Activated naive CD8-positive, alpha-beta T cell treated with anti-CD3 and anti-CD28 coated beads, Interleukin-2, amount 50 U/mL, for 24 hours (primary cell): Measurements from ENCODE around the gene ZNF613.
"Not testable (repeated sequence)": the region's sequence is repeated elsewhere in the genome, so short reads cannot be mapped to it uniquely, and the experiment has no call there.

Experiments used
- ATAC-seq: fragments of 150-1000 bp; cut with Tn5 transposase; one replicate; pipeline ENCODE4 v1.10.0; 2021
- DNase-seq: peaks from one replicate; pipeline ENCODE4 v3.0.0; 2021
- H3K27ac Mint-ChIP-seq: one replicate; pipeline ENCODE4 v1.8.0; 2021; ENCODE audit warnings: mild to moderate bottlenecking, mixed read lengths
- H3K27me3 Mint-ChIP-seq: one replicate; pipeline ENCODE4 v1.8.0; 2021; ENCODE audit warnings: mixed read lengths
- H3K36me3 Mint-ChIP-seq: one replicate; pipeline ENCODE4 v1.8.0; 2021; ENCODE audit warnings: low read depth, mixed read lengths
- H3K4me1 Mint-ChIP-seq: one replicate; pipeline ENCODE4 v1.8.0; 2021; ENCODE audit warnings: mixed read lengths
- H3K4me3 Mint-ChIP-seq: one replicate; pipeline ENCODE4 v1.8.0; 2021; ENCODE audit warnings: mild to moderate bottlenecking, moderate library complexity, mixed read lengths
- H3K9me3 Mint-ChIP-seq: one replicate; pipeline ENCODE4 v1.8.0; 2021; ENCODE audit warnings: mixed read lengths

Gene ZNF613

GRCh38 chr19:51926784-51927741 is at the start of gene ZNF613:
Gene ZNF613, plus strand, starts transcription at chr19:51927472. Its CDS starts 8,749 bp downstream, at chr19:51936221.
- peaks cover 78% of the 10 kb centered on the region for H3K9me3 Mint-ChIP-seq
- H3K27me3 Mint-ChIP-seq: no peaks in the 10 kb centered on the region

GRCh38 chr19:51882518-51882917 is 44.8 kb upstream of the ZNF613 start:
- H3K27ac Mint-ChIP-seq: no peak overlapping the region
- peaks cover 5% of the 10 kb centered on the region for H3K4me1 Mint-ChIP-seq
- H3K4me3 Mint-ChIP-seq: no peak overlapping the region
- H3K36me3 Mint-ChIP-seq: peaks cover 88% of the 10 kb centered on the region
- peaks cover 70% of the 10 kb centered on the region for H3K9me3 Mint-ChIP-seq
- ATAC-seq: no peak
- DNase-seq: no peak
- no peaks in the 10 kb centered on the region for H3K27me3 Mint-ChIP-seq

More at GRCh38 chr19:51926784-51927741, at the start of gene ZNF613:
- peak; percentile 80 for DNase-seq
- Mint-ChIP-seq H3K27ac (peak within 1 kb of the TSS; percentile 95), H3K4me3 (peak within 1 kb of the TSS; percentile 99), H3K4me1 (peaks cover 27% of the 10 kb centered on the region), H3K36me3 (peaks cover 79% of the 10 kb centered on the region)
- ATAC-seq: peak; percentile 92

GRCh38 chr19:51884713-51885112 is 42.6 kb upstream of the ZNF613 start:
- ATAC-seq: no peak
- H3K9me3 Mint-ChIP-seq: peaks cover 71% of the 10 kb centered on the region
- H3K27me3 Mint-ChIP-seq: no peaks in the 10 kb centered on the region

GRCh38 chr19:51887522-51888498 is 39.5 kb upstream of the ZNF613 start, which contains the start of gene ZNF577:
Gene ZNF577, minus strand, starts transcription at chr19:51887951. Its CDS starts 7,569 bp downstream, at chr19:51880382.
- H3K36me3 Mint-ChIP-seq: peaks cover 92% of the 10 kb centered on the region
- ATAC-seq: peak; percentile 28
- H3K9me3 Mint-ChIP-seq: peaks cover 71% of the 10 kb centered on the region
- H3K4me1 Mint-ChIP-seq: peaks cover 6% of the 10 kb centered on the region
- H3K27me3 Mint-ChIP-seq: no peaks in the 10 kb centered on the region
- H3K4me3 Mint-ChIP-seq: peak within 1 kb of the TSS; percentile 77
- peak; percentile 35 for DNase-seq
- peak within 1 kb of the TSS; percentile 69 for H3K27ac Mint-ChIP-seq

More at GRCh38 chr19:51884713-51885112, 42.6 kb upstream of the ZNF613 start:
- H3K36me3 Mint-ChIP-seq: peaks cover 90% of the 10 kb centered on the region
- peaks cover 6% of the 10 kb centered on the region for H3K4me1 Mint-ChIP-seq
- H3K27ac Mint-ChIP-seq: no peak overlapping the region
- H3K4me3 Mint-ChIP-seq: no peak overlapping the region
- no peak for DNase-seq

- Mint-ChIP-seq H3K27ac (no peak overlapping the region), H3K36me3 (peaks cover 97% of the 10 kb centered on the region), H3K4me1 (peaks cover 11% of the 10 kb centered on the region), H3K27me3 (no peaks in the 10 kb centered on the region), H3K4me3 (no peak overlapping the region), H3K9me3 (peaks cover 77% of the 10 kb centered on the region)
- DNase-seq (no peak), ATAC-seq (no peak)
These were observed 37.3 kb upstream of the ZNF613 start for GRCh38 chr19:51889934-51890333.

GRCh38 chr19:51891193-51891747 is 36.0 kb upstream of the ZNF613 start:
- Mint-ChIP-seq H3K27me3 (no peaks in the 10 kb centered on the region), H3K9me3 (peaks cover 75% of the 10 kb centered on the region), H3K4me3 (no peak overlapping the region), H3K27ac (no peak overlapping the region), H3K36me3 (peaks cover 98% of the 10 kb centered on the region), H3K4me1 (peaks cover 11% of the 10 kb centered on the region)
- DNase-seq (no peak), ATAC-seq (no peak)

- no peak for DNase-seq
- Mint-ChIP-seq H3K27me3 (peaks cover 6% of the 10 kb centered on the region), H3K4me3 (no peak overlapping the region), H3K27ac (no peak overlapping the region), H3K9me3 (peaks cover 59% of the 10 kb centered on the region), H3K4me1 (peaks cover 25% of the 10 kb centered on the region), H3K36me3 (peaks cover 95% of the 10 kb centered on the region)
- ATAC-seq: no peak
These were observed 25.4 kb upstream of the ZNF613 start for GRCh38 chr19:51901860-51902259.

GRCh38 chr19:51903192-51903591 is 24.1 kb upstream of the ZNF613 start:
- DNase-seq (no peak), ATAC-seq (no peak)
- peaks cover 94% of the 10 kb centered on the region for H3K36me3 Mint-ChIP-seq
- peaks cover 61% of the 10 kb centered on the region for H3K9me3 Mint-ChIP-seq
- H3K4me3 Mint-ChIP-seq: peak overlapping the region; percentile 58
- H3K27me3 Mint-ChIP-seq: peaks cover 13% of the 10 kb centered on the region
- H3K27ac Mint-ChIP-seq: no peak overlapping the region
- peaks cover 25% of the 10 kb centered on the region for H3K4me1 Mint-ChIP-seq

GRCh38 chr19:51904331-51905165 is 22.7 kb upstream of the ZNF613 start, which contains the start of gene ZNF649:
Gene ZNF649, minus strand, starts transcription at chr19:51905017. Its CDS starts 4,910 bp downstream, at chr19:51900107.
- H3K27ac Mint-ChIP-seq: peak within 1 kb of the TSS; percentile 97
- peaks cover 68% of the 10 kb centered on the region for H3K9me3 Mint-ChIP-seq
- peak; percentile 87 for ATAC-seq
- peaks cover 25% of the 10 kb centered on the region for H3K4me1 Mint-ChIP-seq
- peak within 1 kb of the TSS; percentile 98 for H3K4me3 Mint-ChIP-seq
- H3K27me3 Mint-ChIP-seq: peaks cover 18% of the 10 kb centered on the region
- peak; percentile 84 for DNase-seq
- H3K36me3 Mint-ChIP-seq: peaks cover 87% of the 10 kb centered on the region

- H3K9me3 Mint-ChIP-seq: peaks cover 66% of the 10 kb centered on the region
- peaks cover 25% of the 10 kb centered on the region for H3K4me1 Mint-ChIP-seq
- ATAC-seq: no peak
- peak overlapping the region; percentile 97 for H3K27ac Mint-ChIP-seq
- peaks cover 85% of the 10 kb centered on the region for H3K36me3 Mint-ChIP-seq
- H3K4me3 Mint-ChIP-seq: peak overlapping the region; percentile 98
- peaks cover 22% of the 10 kb centered on the region for H3K27me3 Mint-ChIP-seq
- no peak for DNase-seq
These were observed 22.1 kb upstream of the ZNF613 start for GRCh38 chr19:51905206-51905605.

GRCh38 chr19:51905639-51906038 is 21.6 kb upstream of the ZNF613 start:
- peaks cover 23% of the 10 kb centered on the region for H3K27me3 Mint-ChIP-seq
- ATAC-seq, H3K4me3 Mint-ChIP-seq, DNase-seq, H3K27ac Mint-ChIP-seq: not testable (repeated sequence)
- H3K4me1 Mint-ChIP-seq: peaks cover 25% of the 10 kb centered on the region
- peaks cover 62% of the 10 kb centered on the region for H3K9me3 Mint-ChIP-seq
- peaks cover 82% of the 10 kb centered on the region for H3K36me3 Mint-ChIP-seq

- not testable (repeated sequence) for DNase-seq, H3K27ac Mint-ChIP-seq, H3K4me3 Mint-ChIP-seq, ATAC-seq
- Mint-ChIP-seq H3K36me3 (peaks cover 79% of the 10 kb centered on the region), H3K4me1 (peaks cover 25% of the 10 kb centered on the region), H3K27me3 (peaks cover 23% of the 10 kb centered on the region), H3K9me3 (peaks cover 60% of the 10 kb centered on the region)
These were observed 21.2 kb upstream of the ZNF613 start for GRCh38 chr19:51906108-51906507.

GRCh38 chr19:51907981-51908380 is 19.3 kb upstream of the ZNF613 start:
- not testable (repeated sequence) for H3K27ac Mint-ChIP-seq, DNase-seq, ATAC-seq, H3K4me3 Mint-ChIP-seq
- Mint-ChIP-seq H3K9me3 (peaks cover 65% of the 10 kb centered on the region), H3K4me1 (peaks cover 20% of the 10 kb centered on the region), H3K27me3 (peaks cover 23% of the 10 kb centered on the region), H3K36me3 (peaks cover 67% of the 10 kb centered on the region)
